Activated CD4-positive, alpha-beta T cell treated with anti-CD3 and anti-CD28 coated beads for 36 hours (primary cell): ENCODE results near the gene LURAP1L. TPM values are rescaled to one million over a fixed set of nuclear protein-coding genes. Genes with fewer than 3 reads are reported as not detected.

Experiments used
- ATAC-seq: fragments of 200-7000 bp; cut with Tn5 transposase; one replicate; pipeline ENCODE4 v1.10.0; 2021; ENCODE audit warnings: mild to moderate bottlenecking, moderate library complexity
- CTCF ChIA-PET: fragments of 350-600 bp; sonication (Branson Sonifier 250); formaldehyde crosslinking; loops from one replicate; lab custom pipeline; 2021; ENCODE audit warnings: antibody characterized with exemption; lab: Charles Lee
- POLR2A ChIA-PET: fragments of 350-600 bp; sonication (Branson Sonifier 250); formaldehyde crosslinking; loops from one replicate; lab custom pipeline; 2021; ENCODE audit warnings: antibody characterized with exemption, inconsistent platforms; lab: Charles Lee
- DNase-seq: peaks from one replicate; pipeline ENCODE4 v3.0.0-alpha.2; 2020
- H3K27ac Mint-ChIP-seq: one replicate; pipeline ENCODE4 v1.8.0; 2021; ENCODE audit warnings: mixed read lengths
- H3K27me3 Mint-ChIP-seq: one replicate; pipeline ENCODE4 v1.8.0; 2021; ENCODE audit warnings: mixed read lengths
- H3K36me3 Mint-ChIP-seq: one replicate; pipeline ENCODE4 v1.8.0; 2021; ENCODE audit warnings: low read depth, mixed read lengths
- H3K4me1 Mint-ChIP-seq: one replicate; pipeline ENCODE4 v1.8.0; 2021; ENCODE audit warnings: mixed read lengths
- H3K4me3 Mint-ChIP-seq: one replicate; pipeline ENCODE4 v1.8.0; 2021; ENCODE audit warnings: mild to moderate bottlenecking, moderate library complexity, mixed read lengths
- H3K9me3 Mint-ChIP-seq: one replicate; pipeline ENCODE4 v1.8.0; 2021; ENCODE audit warnings: low read depth, mixed read lengths
- intact Hi-C, 2 experiments: fragments of 100-400 bp; cut with DNase I in 1 of 2; cut with micrococcal nuclease in 1 of 2; formaldehyde crosslinking; loops; one replicate each; pipeline versions ENCODE4 v1.14.2 to v1.15.1; 2022 to 2024; cut with DNase I, micrococcal nuclease
- total RNA-seq, 2 experiments: library from RNA; stranded (reverse); gene quantifications; one replicate each; pipeline ENCODE4 v1.2.3, GENCODE V29; 2021

Gene LURAP1L
- total RNA-seq, 2 experiments from 2014 or later = not detected

DNA sequence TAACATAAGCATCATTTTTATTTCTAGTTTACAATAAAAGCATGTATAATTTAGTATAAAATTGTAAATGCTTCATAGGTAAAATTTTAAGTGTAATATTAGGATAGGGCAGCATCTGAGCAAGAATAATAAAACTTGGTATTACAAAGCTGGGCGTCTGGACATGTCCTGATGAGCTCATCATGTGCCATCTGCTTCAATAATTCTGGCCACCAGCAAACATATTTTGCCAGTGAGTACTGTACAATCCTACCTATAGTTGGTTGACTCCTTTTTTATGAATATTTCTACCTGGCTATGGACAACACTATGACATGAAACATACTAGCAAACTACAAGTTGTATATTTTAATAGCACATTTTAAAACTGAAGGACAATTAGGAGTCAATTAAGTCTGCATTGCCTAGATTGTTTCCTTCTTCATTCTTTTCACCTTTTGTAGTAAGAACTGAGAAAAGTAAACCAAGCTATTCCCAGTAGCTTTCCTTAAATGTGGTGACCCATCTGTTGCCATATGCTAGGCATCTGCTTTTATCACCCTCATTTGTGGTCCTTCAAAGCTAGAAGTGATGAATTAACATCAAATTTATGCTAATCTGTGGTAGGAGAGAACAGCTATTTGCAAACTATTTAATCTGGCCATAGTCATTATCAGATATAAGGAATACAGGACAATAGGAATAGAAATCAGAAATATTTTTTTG, 23.4 kb downstream of the LURAP1L start:
- H3K27ac Mint-ChIP-seq = no peak overlapping the region
- DNase-seq = no peak
- H3K4me3 Mint-ChIP-seq = no peak overlapping the region
- intact Hi-C loops = no loop called here
- no peaks in the 10 kb centered on the region for H3K36me3 Mint-ChIP-seq
- H3K27me3 Mint-ChIP-seq = no peaks in the 10 kb centered on the region
- peaks cover 12% of the 10 kb centered on the region for H3K9me3 Mint-ChIP-seq
- no peaks in the 10 kb centered on the region for H3K4me1 Mint-ChIP-seq
- CTCF ChIA-PET = no interaction called here
- POLR2A ChIA-PET = no interaction called here
- no peak for ATAC-seq

DNA sequence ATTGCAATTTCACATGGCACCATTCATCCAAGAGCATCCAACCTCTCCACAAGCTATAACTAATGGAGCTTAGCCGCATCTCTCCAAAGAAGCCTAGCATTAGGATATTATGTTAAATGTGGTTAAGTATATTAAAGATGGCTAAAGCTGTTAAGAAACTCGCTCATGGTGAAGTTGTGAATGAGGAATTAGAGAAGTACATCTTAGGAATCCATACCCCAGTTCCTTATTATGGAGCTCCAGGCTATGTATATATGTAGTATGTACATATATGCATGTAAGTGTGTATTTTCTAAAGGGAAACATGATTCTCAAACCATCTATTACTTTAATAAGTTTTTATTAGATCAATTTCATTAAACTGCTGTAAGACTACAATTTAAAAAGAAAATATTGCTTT, 26.4 kb downstream of the LURAP1L start:
- POLR2A ChIA-PET = no interaction called here
- H3K27ac Mint-ChIP-seq = no peak overlapping the region
- H3K9me3 Mint-ChIP-seq = peaks cover 13% of the 10 kb centered on the region
- H3K27me3 Mint-ChIP-seq = no peaks in the 10 kb centered on the region
- no peaks in the 10 kb centered on the region for H3K36me3 Mint-ChIP-seq
- no peaks in the 10 kb centered on the region for H3K4me1 Mint-ChIP-seq
- CTCF ChIA-PET = no interaction called here
- no peak for DNase-seq
- intact Hi-C loops = no loop called here
- no peak for ATAC-seq
- H3K4me3 Mint-ChIP-seq = no peak overlapping the region

DNA sequence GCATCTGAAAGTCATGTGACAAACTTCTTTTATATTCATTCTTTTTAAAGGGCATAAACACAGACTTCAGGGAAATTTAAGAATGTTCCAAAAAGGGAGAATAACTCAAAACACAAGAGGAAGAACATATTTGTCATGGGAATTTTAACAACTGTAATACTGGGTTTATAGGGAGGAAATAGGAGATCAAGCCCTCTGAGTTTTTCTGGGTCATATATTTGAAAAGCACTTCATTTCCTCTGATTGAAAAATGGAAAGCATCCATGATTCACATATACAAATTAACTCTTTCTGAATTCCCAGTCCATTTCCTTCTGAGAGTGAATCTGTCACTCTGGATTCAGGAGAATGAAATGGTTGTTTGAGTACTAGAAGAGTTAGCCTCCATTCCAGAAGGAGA, 26.8 kb downstream of the LURAP1L start:
- H3K4me1 Mint-ChIP-seq = no peaks in the 10 kb centered on the region
- H3K36me3 Mint-ChIP-seq = no peaks in the 10 kb centered on the region
- intact Hi-C loops = no loop called here
- no peaks in the 10 kb centered on the region for H3K27me3 Mint-ChIP-seq
- H3K27ac Mint-ChIP-seq = no peak overlapping the region
- peaks cover 13% of the 10 kb centered on the region for H3K9me3 Mint-ChIP-seq
- DNase-seq = no peak
- POLR2A ChIA-PET = no interaction called here
- CTCF ChIA-PET = no interaction called here
- H3K4me3 Mint-ChIP-seq = no peak overlapping the region
- no peak for ATAC-seq

DNA sequence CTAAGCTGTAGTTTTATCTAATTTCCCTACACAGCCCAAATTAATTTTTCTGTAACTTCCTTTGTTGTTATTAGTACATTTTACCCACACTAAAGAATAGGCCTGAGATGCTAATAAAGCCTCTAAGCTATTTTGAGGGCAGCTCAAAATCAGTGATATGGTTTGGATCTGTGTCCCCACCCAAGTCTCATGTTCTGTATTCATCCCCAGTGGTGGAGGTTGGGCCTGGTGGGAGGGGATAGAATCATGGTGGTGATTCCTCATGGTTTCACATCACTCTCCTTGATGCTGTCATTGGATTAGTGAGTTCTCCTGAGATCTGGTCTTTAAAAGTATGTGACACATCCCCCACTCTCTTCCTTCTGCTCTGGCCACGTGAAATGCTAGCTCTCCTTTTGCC, 27.3 kb downstream of the LURAP1L start:
- DNase-seq = no peak
- Mint-ChIP-seq H3K27ac (no peak overlapping the region), H3K4me1 (no peaks in the 10 kb centered on the region), H3K27me3 (no peaks in the 10 kb centered on the region), H3K4me3 (no peak overlapping the region), H3K36me3 (no peaks in the 10 kb centered on the region), H3K9me3 (peaks cover 13% of the 10 kb centered on the region)
- POLR2A ChIA-PET = no interaction called here
- ATAC-seq = no peak
- intact Hi-C loops = no loop called here
- CTCF ChIA-PET = no interaction called here

DNA sequence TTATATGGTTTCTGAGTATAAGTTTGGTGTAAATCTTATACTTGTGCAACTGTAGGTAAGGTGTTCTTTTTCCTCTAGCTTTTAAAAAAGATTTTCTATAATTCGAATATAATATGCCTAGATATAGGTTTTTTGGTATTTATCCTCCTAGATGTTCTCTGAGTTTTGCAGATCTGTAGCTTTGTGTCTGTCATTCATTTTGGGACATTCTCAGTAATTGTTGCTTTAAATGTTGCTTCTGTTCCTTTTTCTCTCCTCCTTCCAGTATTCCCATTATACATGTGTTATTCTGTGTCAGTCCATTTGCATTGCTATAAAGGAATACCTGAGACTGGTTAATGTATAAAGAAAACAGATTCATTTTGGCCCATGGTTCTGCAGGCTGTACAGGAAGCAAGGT, 33.7 kb downstream of the LURAP1L start:
- no peak overlapping the region for H3K4me3 Mint-ChIP-seq
- DNase-seq (no peak), ATAC-seq (no peak)
- no peaks in the 10 kb centered on the region for H3K4me1 Mint-ChIP-seq
- intact Hi-C loops = no loop called here
- CTCF ChIA-PET = no interaction called here
- POLR2A ChIA-PET = no interaction called here
- H3K9me3 Mint-ChIP-seq = peaks cover 5% of the 10 kb centered on the region
- no peaks in the 10 kb centered on the region for H3K36me3 Mint-ChIP-seq
- no peak overlapping the region for H3K27ac Mint-ChIP-seq
- H3K27me3 Mint-ChIP-seq = no peaks in the 10 kb centered on the region

DNA sequence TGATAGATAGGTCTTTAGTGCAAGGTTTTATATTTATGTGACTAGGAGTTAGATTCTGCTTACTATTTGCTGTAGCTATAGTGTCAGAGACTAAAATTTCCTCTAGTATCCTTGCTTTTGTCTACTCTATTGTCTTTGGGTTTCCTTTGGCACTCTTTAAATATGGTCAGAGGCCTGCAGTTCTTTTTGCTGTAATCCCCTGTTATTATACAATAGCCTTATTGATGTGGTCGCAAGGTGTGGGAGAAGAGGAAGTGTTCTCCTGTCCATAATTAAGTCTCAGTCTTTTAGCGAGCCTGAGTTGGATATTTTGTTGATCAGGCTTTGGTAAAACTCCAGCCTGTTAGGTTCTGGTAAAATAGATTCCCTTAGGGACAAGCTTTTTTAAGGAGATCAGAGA, 34.9 kb downstream of the LURAP1L start:
- intact Hi-C loops = no loop called here
- Mint-ChIP-seq H3K36me3 (no peaks in the 10 kb centered on the region), H3K27ac (no peak overlapping the region), H3K4me3 (no peak overlapping the region), H3K27me3 (no peaks in the 10 kb centered on the region), H3K9me3 (peaks cover 8% of the 10 kb centered on the region), H3K4me1 (no peaks in the 10 kb centered on the region)
- POLR2A ChIA-PET = no interaction called here
- DNase-seq (no peak), ATAC-seq (no peak)
- CTCF ChIA-PET = interaction anchor here (1.4 kb wide), 1 partner anchor 19 kb away, joined by 3 read pairs; no protein-coding TSS in a partner anchor

DNA sequence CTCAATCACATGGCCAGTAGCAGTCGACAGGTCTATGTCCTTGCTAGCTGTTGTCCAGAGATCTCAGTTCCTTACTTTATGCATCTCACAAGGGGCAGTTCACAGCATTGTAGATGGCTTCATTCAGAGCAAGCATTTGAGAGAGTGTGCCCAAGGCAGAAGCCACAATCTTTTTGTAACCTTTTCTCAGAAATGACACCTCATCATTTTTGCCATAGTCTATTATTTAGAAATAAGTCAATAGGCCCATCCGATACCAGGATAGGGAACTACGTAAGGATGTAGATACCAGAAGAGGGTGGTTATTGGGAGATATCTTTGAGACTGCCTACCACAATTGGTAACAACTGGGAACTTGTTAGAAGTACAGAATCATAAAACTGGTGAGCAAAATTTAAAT, 37.1 kb downstream of the LURAP1L start:
- Mint-ChIP-seq H3K36me3 (no peaks in the 10 kb centered on the region), H3K27ac (no peak overlapping the region), H3K4me3 (no peak overlapping the region), H3K9me3 (peaks cover 4% of the 10 kb centered on the region), H3K27me3 (no peaks in the 10 kb centered on the region), H3K4me1 (no peaks in the 10 kb centered on the region)
- ChIA-PET POLR2A (no interaction called here), CTCF (no interaction called here)
- no peak for ATAC-seq
- intact Hi-C loops = no loop called here
- no peak for DNase-seq

DNA sequence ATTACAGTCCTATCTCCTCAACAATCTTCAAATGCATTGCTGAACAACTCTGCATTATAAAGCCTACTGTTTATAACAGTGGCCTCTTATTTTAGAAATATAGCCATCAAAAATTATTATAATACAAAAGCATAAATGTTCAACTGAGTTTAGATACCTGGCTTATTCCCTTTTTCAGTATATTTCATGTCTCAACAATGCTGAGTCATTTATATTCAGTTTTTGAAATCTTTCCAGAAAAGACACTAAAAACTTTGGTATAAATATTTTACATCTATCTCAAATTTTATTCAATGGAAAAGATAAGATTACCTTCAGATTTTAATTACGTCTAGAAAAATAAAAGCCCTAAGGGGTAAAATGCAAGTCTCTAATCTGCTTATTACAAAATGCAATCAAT, 37.9 kb downstream of the LURAP1L start:
- Mint-ChIP-seq H3K9me3 (peaks cover 4% of the 10 kb centered on the region), H3K27ac (no peak overlapping the region), H3K27me3 (no peaks in the 10 kb centered on the region), H3K4me1 (no peaks in the 10 kb centered on the region), H3K36me3 (no peaks in the 10 kb centered on the region), H3K4me3 (no peak overlapping the region)
- ChIA-PET POLR2A (no interaction called here), CTCF (no interaction called here)
- ATAC-seq (no peak), DNase-seq (no peak)
- intact Hi-C loops = no loop called here

DNA sequence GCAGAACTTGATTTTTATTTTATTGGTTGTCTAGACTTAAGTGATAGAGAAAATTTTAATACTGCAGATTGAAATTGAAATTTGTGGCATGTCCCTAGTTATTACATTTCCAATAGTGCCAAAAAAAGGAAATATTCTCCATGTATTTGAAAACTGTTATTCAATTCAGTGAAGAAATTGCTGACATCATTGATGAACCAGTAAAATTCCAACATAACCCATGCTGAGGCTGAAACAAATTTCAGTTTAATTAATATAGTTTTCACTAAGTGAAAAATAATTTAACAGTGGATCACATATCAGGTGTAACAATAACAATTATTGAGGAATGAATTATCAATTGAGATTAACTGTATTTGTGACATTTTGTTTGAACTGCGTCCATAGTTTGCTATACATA, 38.7 kb downstream of the LURAP1L start:
- H3K9me3 Mint-ChIP-seq = peaks cover 8% of the 10 kb centered on the region
- ATAC-seq = no peak
- DNase-seq = no peak
- H3K27ac Mint-ChIP-seq = no peak overlapping the region
- no peaks in the 10 kb centered on the region for H3K36me3 Mint-ChIP-seq
- H3K27me3 Mint-ChIP-seq = no peaks in the 10 kb centered on the region
- CTCF ChIA-PET = no interaction called here
- H3K4me1 Mint-ChIP-seq = no peaks in the 10 kb centered on the region
- POLR2A ChIA-PET = no interaction called here
- no peak overlapping the region for H3K4me3 Mint-ChIP-seq
- intact Hi-C loops = no loop called here

DNA sequence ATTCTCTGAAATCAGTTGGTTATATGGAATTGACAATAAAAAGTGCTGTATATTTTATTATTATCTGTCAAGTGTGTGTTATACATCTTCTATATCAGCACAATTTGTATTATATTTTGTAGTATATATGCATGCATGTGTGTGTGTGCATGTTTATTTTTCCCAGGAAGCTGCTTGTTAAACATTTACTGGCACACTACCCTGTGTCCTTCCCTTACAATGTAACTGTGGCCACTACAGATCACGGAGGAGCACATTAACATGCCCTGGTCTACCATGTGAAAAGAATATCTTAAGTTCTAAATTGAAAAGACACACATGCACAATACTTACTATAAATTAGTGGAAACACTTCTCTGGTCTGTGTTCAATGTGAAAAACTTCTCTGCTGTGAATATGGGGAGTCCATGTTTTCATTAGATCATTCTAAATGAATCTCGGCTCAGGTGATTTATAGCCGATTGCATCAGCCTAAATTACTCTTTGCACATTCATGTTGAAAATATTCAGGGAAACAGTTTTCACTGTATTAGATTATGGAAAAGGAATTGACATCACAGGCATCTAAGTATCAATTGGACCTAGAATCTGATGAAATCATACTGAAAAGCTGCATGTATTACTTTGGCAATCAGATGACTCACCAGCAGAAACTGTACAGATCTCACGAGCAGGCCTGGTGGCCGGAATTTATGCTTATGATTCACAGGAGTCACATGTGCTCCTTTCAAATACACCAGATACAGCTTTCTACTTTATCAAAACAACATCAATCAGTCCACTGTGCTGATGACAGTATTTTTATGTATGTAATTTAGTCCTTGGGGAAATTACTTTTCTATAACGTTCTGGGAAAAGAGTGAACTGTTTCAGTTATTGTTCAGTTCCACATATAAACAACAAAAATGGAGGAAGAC, 39.4 kb downstream of the LURAP1L start:
- H3K27me3 Mint-ChIP-seq = no peaks in the 10 kb centered on the region
- intact Hi-C loops = no loop called here
- no peak overlapping the region for H3K27ac Mint-ChIP-seq
- peak; percentile 6 for DNase-seq
- no peaks in the 10 kb centered on the region for H3K4me1 Mint-ChIP-seq
- H3K36me3 Mint-ChIP-seq = no peaks in the 10 kb centered on the region
- POLR2A ChIA-PET = no interaction called here
- CTCF ChIA-PET = no interaction called here
- peak; percentile 42 for ATAC-seq
- H3K4me3 Mint-ChIP-seq = no peak overlapping the region
- peaks cover 7% of the 10 kb centered on the region for H3K9me3 Mint-ChIP-seq

DNA sequence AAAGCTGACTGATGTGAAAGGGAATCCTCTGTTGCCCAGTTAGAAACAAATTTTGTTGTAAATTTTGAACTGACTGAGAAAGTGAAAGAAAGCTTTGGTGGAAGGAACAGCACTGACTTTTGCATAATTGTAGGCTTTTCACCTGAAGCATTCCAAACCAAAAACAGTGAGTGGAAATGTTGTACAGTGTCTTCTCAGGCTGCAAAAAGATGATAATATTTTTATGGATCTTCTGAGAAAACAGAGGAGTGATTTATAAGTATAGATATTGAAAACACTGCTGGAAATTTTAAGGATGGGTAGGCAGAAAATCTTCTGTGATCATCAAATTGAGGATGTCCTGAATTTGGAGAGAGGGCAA, 40.0 kb downstream of the LURAP1L start:
- H3K4me1 Mint-ChIP-seq = no peaks in the 10 kb centered on the region
- ChIA-PET POLR2A (no interaction called here), CTCF (no interaction called here)
- no peak overlapping the region for H3K27ac Mint-ChIP-seq
- ATAC-seq (no peak), DNase-seq (no peak)
- peaks cover 7% of the 10 kb centered on the region for H3K9me3 Mint-ChIP-seq
- H3K4me3 Mint-ChIP-seq = no peak overlapping the region
- no peaks in the 10 kb centered on the region for H3K36me3 Mint-ChIP-seq
- intact Hi-C loops = no loop called here
- no peaks in the 10 kb centered on the region for H3K27me3 Mint-ChIP-seq

DNA sequence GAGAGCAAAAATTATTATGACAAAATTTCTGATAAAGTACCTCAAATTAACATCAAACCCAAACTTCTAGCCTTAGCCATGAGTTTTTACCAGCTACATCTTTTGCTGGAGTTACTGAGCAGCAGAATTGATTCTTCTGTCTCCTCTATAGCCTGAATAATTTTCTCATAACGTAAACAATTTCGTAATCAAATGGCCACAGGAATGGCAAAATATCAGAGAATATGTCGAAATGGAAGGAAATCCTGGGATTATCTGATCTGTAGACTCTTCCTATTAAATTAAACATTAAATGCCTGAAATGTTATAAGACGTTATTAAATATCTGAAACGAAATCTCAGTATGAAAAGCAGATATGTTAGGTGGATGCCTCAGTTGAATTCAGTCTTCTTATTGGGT, 41.1 kb downstream of the LURAP1L start:
- ChIA-PET POLR2A (no interaction called here), CTCF (no interaction called here)
- no peaks in the 10 kb centered on the region for H3K4me1 Mint-ChIP-seq
- H3K36me3 Mint-ChIP-seq = no peaks in the 10 kb centered on the region
- no peak overlapping the region for H3K27ac Mint-ChIP-seq
- no peaks in the 10 kb centered on the region for H3K27me3 Mint-ChIP-seq
- intact Hi-C loops = no loop called here
- H3K9me3 Mint-ChIP-seq = peaks cover 7% of the 10 kb centered on the region
- DNase-seq = no peak
- no peak for ATAC-seq
- no peak overlapping the region for H3K4me3 Mint-ChIP-seq
